HG02870 (cell line): ENCODE data around the gene AANAT.
A peak's percentile ranks its signal among the peaks of the same experiment; 100 is the strongest.

ENCODE experiments used
- ATAC-seq: cut with Tn5 transposase; IDR thresholded peaks from one replicate; pipeline ENCODE4 v1.9.1; 2021; ENCODE audit warnings: mild to moderate bottlenecking, moderate library complexity; ENCODE audit not compliant: unreplicated experiment

Gene AANAT

GRCh38 chr17:76485569-76485968 is 18.2 kb downstream of the AANAT start:
- ATAC-seq: no peak

DNA sequence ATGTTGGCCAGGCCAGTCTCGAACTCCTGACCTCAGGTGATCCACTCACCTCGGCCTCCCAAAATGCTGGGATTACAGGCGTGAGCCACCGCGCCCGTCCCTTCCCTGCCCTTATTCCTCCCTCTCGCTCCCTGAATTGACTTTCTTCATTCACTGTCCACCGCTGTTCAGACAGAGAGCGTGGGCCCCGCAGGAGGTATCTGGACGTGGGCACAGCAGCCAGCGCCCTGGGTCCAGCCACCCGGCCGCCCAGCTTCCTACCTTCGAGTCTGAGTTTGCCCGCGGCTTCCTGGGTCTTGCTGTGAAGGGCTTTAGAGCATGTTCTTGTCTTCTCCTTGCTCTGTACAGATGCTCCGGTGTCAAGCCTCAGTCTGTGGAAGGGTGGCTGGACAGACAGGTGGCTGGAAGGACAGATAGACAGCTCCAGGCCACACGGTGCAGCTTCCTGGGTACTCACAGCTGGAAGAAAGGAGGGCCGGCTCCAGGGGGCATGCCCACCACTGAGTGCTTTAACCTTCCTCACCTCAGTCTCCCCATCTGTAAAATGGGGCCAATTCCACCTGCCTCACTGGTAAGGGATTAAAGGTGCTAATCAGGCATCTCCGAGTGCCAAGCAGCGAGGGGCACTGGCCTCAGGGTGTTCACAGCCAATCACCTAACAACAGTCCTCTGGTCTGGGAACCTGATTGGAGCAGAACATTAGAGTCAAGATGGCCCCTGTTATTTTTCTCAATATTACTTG is 20.2 kb downstream of the AANAT start:
- ATAC-seq: no peak

DNA sequence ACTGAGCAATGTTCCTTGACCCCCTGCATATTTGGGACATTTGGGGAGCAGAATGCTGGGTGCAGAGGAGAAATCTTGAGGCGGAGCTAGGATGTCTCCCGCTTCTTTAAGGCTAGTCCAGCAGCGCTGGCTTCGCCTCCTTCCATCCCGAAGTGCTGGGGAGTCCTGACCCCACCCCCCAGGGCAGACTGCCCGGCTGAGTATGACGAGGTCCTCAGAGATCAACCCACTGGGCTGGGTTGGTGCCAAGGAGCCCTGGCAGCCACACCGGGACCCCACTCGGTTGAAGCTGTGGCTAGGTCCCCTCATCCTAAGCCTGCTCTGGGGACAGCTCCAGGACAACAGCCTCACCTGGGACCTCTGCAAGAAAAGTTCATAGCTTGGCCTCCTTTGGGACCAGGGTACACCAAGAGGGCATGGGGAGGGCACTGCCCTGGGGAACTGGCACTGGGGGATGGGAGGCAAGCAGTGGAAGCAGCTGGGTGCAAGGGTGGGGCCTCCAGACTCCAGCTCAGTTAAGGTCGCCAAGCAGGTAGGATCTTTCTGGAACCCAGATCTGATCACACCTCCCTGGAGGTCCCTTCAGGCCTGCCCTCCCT is 22.8 kb downstream of the AANAT start:
- no peak for ATAC-seq

- ATAC-seq: no peak
These were observed 24.1 kb downstream of the AANAT start for GRCh38 chr17:76491271-76492122.

DNA sequence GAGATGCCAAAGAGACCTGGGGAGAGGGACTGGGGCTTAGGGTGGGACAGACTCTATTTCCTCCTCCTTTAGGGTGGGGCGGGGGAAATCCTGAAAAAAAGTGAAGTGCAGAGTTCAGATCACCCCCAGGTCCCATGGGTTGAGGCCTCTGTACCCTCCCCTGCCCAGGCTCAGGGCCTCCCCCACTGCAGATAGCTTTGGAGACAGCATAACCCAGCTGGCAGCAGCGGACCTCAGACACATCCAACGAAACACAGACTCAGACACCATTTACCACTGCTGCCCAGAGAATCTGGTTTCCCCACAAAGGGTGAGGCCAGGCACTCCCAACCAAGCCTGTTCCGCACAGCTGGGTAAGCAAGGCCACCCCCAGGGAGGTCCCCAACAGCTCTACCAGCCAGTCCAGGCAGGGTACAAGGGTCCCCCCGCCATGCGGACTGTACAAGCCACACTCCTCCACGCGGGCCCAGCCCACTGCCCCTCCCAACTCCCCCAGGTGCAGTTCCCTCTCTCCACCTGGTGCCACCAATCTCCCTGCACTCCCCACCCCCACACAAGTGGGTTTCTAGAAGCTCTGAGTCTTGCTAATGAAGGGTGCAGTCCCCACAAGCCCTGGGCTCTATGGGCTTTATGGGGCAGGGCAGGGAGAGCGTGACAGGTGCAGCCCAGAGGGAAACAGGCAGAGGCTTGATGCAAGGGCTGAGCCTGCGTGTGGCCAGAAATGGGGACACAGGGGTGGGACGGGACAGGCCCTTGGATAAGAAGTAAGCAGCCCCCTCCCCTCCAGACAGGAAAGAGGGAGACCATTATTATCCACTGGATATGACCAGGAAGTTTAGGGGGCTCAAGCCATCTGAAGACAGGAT is 25.0 kb downstream of the AANAT start:
- peak; percentile 38 for ATAC-seq

- ATAC-seq: peak; percentile 26
These were observed 25.6 kb downstream of the AANAT start for GRCh38 chr17:76492989-76493501.

DNA sequence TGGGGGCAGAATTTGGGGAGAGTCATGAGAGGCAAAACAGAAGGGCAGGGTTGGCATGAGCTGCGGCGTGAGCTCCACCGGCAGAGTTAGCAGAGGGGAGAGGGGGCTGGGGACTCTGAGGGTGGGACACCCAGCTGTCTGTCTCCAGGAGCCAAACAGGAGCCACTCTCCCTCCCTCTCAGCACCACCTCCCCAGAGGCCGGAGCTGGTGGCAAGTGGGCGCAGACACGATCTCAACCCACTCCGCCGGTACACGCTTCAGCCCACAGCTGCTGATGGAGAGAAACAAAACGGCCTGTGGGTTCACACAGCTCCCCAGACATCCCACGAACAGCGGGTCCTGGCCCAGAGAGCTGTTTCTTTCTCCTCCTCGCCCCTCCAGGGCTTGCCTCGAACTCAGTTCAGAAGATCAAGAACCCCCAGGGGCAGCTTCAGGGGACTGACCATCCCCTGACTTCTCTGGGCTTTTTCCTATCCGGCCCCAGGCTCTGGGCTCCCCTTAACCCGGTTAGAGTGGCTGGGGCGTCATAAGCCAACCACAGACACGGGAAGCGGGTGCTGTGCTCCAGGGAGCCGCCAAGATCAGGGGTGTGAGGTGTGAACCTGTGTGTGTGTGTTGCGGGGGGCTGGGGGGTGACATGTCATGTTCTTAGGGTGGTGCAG is 26.2 kb downstream of the AANAT start:
- ATAC-seq: no peak

DNA sequence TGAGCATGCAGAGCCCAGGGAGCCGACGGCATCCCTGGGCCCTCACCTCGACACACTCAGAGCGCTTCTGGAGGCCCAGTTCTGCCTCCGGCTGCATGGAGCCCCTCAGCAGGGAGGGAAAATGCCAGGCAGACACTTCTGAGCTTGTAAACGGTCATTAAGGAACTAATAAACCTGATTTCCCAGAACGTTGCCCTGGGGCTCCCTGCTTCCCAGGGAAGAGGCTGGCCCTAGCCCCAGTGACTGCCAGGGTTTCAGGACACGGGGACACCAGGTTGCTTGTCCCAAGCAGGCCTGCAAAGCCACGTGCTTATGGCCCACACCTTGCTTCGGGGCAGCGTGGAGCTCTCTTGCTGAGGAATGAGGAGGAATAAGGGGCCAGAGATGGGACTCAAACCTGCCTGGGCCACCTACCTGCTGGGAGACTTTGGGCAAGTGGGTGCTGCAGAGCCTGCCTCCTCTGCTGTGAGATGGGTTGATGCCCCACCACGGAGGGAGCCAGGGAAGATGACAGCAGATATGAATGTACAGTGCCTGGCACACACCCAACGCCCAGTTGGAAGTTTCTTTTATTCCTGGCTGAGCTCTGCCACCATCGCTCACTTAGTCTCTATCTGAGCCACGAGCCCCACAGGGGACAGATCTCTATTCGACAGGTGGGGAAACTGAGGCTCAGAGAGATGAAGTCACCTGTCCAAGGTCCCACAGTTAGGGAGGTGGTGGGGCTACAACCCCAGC is 28.4 kb downstream of the AANAT start:
- ATAC-seq: no peak

DNA sequence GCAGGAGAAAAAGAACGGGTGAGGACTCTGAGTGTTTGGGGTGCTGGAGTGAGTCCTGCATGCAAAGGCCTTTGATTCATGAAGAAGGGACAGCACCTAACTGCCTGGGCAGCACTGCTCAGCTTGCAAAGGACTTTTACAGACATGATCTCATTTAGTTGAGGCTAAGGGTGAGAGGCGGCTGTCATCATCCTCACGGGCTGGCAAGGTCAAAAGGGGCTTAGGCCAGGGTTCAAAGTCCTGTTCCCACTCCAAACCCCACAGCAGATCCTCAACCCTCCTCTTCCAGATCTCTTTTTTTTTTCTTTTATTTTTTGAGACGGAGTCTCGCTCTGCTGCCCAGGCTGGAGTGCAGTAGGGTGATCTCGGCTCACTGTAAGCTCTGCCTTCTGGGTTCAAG is 29.1 kb downstream of the AANAT start:
- ATAC-seq: no peak

GRCh38 chr17:76497699-76497978 is 30.2 kb downstream of the AANAT start:
- ATAC-seq: no peak

DNA sequence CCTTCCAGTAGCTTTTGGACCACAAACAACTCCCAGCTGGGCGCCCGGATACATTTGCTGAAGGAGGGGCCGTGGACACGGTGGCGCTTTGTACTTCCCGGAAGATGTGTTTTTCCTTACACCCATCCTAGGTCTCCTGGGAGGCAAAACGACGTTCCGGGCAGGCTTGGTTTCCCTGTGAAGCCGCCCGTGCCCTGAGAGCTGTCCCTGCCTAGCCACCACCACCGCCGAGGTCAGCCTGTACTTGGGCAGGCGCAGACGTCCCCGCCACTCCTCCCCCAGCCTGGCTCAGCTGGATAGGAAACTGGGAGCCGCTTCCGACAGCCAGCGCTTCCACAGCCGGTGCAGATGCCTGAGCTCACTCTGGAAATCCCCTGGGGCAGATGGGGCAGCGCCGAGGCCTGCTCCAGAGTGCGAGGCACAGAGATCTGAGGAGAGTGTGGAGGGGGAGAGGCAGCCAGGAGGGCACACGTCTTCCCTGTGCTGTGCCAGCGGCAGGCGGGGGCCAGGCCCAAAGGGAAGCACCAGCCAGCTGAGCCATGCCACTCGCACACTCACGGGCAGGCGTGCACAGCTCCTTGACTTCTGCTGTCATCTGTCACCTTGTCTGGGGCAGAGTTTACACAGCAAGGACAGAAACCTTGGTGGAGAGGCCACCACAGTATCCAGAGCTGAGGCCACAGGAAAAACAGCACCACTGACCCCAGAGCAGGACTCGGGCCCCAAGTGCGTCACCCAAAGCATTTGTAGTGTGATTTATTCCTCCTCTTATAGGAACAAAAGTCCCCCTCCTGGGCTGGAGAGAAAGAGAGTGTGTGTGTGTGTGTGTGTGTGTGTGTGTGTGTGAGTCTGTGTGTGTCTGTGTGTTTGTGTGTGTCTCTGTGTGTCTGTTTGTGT is 30.8 kb downstream of the AANAT start:
- no peak for ATAC-seq

DNA sequence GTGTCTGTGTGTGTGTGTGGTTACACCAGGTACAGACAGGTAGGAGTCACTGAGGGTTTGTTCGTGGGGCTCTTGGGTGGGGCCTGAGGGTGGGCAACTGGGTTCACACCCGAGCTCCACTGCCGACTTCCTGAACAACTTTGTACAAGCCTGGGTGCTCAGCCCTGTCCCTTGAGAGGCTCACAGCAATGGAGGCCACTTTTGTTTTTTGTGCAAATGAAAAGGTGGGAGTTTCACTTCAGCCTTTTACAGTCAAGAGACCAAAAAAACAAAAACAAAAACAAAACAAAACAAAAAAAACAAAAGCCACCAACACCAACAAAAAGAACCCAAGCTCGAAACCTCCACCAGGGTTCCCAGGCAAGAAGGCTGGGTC is 31.5 kb downstream of the AANAT start:
- ATAC-seq: no peak

GRCh38 chr17:76499267-76499667 is 31.9 kb downstream of the AANAT start:
- ATAC-seq: no peak

GRCh38 chr17:76500074-76500746 is 32.8 kb downstream of the AANAT start:
- ATAC-seq: no peak

GRCh38 chr17:76500747-76501017 is 33.3 kb downstream of the AANAT start:
- no peak for ATAC-seq

DNA sequence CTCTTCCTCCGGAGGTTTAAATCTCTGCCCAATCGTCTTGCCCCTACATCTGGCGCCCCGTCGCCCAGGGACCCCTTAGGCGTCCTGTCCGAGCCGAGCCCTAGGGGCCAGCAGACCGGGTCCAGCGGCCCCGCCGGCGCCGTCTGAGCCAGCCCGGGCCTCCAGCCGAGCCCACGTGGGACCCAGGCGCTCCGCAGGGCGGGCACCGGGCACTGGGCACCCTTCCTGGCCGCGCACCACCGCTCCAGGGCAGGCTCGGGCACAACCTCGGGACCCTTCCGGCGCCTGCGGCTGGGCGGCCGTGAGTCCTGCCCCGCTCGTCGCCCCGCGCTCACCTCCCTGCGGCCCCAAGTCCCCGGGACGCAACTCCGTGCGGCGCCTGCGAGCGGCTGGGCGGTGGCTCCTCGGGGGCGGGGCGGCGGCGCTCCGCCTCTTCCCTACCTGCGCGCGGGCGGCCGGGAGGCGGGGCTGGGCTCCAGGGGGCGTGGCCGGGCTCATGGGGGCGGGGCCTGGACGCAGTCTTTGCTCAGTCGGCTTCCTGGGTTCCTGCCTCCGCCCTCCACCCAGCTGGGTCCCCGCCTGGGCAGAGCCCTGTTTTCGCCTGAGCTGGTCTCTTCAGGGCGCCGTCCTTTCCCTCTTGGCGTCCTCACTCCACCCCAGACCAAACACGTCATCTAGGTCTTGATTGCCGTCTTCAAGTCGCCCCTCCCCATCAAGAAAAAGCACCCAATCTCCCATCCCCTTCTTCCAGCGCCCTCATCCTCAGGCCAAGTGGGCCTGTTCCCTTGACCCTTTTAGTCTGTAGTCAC is 33.8 kb downstream of the AANAT start, which contains the start of gene RHBDF2:
Gene RHBDF2, minus strand, starts transcription at position 406 of the 809 bp plus-strand sequence. CDS start 19,899 bp downstream, outside the sequence.
- peak; percentile 54 for ATAC-seq

DNA sequence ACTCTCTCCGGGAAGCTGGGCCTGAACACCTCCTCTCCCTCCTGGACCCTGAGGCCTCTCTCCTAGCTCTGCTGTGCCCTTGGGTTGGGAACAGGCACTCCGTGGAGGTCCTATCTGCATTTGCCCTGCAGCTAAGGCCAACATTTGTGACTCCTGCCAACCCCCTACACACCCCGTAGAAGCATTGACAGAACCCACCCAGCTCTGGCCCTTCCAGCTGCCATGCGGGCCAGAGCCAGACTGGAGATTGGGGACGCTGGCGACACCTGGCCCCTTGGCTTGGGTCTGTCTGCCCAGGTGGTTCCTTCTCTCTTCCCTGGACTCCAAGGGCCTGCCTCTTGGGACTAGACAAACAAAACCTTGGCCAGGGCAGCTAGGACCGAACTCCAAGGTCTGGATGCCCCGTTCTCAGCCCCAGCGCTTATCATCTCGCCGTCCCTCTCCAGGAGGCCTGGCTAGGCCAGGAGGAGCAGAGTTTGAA is 34.5 kb downstream of the AANAT start:
- ATAC-seq: no peak
